HG02970 (cell line): ENCODE measurements around the gene PACC1.
"Not testable (repeated sequence)": the region's sequence is repeated elsewhere in the genome, so short reads cannot be mapped to it uniquely, and the experiment has no call there.

ENCODE experiments used
- ATAC-seq: cut with Tn5 transposase; IDR thresholded peaks from one replicate; pipeline ENCODE4 v1.9.1; 2021; ENCODE audit warnings: mild to moderate bottlenecking, moderate library complexity, moderate number of reproducible peaks; ENCODE audit not compliant: unreplicated experiment, low FRiP score

The PACC1 gene

DNA sequence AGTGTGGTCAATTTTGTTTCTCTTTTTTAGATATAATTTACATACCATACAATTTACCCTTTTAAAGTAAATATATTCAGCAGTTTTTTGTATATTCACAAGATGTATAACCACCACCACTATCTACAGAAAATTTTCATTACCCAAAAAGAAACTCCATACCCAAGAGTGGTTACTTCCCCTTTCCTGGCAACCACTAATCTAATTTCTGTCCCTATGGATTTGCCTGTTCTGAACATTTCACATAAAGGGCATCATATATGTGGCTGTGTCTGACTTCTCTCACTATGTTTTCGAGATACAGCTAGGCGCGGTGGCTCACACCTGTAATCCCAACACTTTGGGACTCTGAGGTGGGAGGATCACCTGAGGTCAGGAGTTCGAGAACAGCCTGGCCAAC is 13.6 kb downstream of the PACC1 start:
- ATAC-seq = no peak

DNA sequence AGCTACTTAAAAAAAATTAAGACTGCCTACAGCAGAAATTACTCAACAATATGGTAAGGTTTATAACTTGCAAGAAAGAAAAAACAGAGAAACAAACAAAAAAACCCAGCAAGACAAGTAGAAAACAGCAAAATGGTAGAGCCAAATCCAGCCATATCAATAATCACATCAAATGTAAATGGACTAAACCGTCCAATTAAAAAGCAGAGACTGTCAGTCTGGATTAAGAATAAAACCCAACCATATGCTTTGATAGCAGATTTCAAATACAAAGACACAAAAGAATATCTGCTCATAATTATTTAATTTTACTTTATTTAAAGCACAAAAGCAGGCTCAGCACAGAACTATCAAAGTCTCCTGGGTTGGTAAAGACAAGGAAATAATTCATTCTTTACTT is 17.5 kb downstream of the PACC1 start:
- ATAC-seq = no peak

GRCh38 chr1:212396638-212397037 is 18.0 kb downstream of the PACC1 start:
- ATAC-seq = no peak

DNA sequence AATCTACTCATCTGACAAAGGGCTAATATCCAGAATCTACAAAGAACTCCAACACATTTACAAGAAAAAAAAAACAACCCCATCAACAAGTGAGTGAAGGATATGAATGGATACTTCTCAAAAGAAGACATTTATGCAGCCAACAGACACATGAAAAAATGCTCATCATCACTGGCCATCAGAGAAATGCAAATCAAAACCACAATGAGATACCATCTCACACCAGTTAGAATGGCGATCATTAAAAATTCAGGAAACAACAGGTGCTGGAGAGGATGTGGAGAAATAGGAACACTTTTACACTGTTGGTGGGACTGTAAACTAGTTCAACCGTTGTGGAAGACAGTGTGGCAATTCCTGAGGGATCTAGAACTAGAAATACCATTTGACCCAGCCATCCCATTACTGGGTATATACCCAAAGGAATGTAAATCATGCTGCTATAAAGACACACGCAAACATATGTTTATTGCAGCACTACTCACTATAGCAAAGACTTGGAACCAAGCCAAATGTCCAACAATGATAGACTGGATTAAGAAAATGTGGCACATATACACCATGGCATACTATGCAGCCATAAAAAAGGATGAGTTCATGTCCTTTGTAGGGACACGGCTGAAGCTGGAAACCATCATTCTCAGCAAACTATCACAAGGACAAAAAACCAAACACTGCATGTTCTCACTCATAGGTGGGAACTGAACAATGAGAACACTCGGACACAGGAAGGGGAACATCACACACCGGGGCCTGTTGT is 18.8 kb downstream of the PACC1 start:
- ATAC-seq = not testable (repeated sequence)

- ATAC-seq = no peak
Measured at GRCh38 chr1:212388985-212389716, 25.5 kb downstream of the PACC1 start.

GRCh38 chr1:212386029-212386428 is 28.7 kb downstream of the PACC1 start:
- no peak for ATAC-seq

DNA sequence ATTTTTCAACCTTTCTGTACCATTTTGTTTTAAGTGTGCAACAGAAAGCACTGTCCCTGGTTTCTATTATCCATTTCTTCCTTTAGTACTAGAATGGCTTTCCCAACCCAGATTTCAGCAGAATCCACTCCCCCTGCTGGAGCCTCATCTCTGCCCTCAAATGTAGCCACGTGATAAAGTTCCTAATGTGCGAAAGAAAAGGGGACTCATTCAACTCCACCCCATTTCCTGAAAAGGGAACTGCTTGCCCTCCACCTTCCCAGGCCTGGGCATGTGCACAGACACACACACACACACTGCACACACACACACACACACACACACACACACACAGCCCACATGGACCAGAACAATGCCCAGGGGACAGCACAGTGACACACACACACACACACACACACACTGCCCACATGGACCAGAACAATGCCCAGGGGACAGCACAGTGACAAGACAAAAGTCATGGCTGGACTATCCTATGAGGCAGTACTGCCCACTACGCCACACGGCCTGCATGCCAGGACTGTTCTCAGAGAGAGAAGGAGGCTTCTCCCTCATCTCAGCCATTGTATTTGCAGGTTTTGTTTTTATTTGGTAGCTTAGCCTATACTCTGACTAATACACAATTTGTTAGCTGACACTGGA is 33.2 kb downstream of the PACC1 start:
- ATAC-seq = no peak

DNA sequence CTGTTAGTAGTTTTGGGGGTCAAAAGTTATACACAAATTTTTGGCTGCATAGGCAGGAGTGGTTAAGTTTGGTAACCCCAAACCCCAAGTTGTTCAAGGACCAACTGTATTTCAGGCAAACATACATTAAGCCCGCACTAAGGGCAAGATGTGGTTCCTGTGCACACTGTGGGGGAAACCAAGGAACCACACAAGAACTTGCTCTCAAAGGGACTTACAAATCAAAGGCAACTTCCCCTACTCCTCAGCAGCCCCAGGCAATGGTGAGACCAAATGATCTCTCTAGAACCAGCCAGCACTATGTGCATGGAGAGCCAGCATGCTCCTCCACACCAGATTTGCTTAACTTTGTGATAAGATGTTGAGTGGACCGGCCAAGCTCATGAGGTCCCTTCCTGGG is 35.3 kb downstream of the PACC1 start:
- no peak for ATAC-seq

- no peak for ATAC-seq
Measured at GRCh38 chr1:212377644-212378043, 37.0 kb downstream of the PACC1 start.

DNA sequence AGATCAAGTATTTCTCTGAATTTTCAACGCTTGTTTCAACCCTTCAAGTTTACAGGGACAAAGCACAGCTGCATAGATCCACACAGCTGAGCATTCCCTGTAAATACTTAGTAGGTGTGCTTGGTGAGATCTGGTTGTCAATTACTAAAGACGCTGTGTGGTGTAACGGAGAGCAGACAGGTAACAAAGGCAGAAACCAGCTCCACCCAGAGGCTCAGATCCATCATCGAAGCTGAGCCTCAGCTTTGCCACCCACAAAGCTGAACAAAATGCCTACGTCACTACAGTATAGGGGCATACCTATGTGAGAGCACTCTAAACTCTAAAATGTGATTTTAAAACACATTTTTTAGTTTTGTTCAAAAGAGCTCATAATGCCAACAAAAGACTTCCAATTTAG is 38.7 kb downstream of the PACC1 start:
- ATAC-seq = no peak

- ATAC-seq = no peak
Measured at GRCh38 chr1:212368073-212368484, 46.6 kb downstream of the PACC1 start.

GRCh38 chr1:212367474-212368072 is 47.1 kb downstream of the PACC1 start:
- no peak for ATAC-seq

GRCh38 chr1:212366901-212367300 is 47.8 kb downstream of the PACC1 start:
- ATAC-seq = no peak

GRCh38 chr1:212364985-212365384 is 49.7 kb downstream of the PACC1 start:
- no peak for ATAC-seq

DNA sequence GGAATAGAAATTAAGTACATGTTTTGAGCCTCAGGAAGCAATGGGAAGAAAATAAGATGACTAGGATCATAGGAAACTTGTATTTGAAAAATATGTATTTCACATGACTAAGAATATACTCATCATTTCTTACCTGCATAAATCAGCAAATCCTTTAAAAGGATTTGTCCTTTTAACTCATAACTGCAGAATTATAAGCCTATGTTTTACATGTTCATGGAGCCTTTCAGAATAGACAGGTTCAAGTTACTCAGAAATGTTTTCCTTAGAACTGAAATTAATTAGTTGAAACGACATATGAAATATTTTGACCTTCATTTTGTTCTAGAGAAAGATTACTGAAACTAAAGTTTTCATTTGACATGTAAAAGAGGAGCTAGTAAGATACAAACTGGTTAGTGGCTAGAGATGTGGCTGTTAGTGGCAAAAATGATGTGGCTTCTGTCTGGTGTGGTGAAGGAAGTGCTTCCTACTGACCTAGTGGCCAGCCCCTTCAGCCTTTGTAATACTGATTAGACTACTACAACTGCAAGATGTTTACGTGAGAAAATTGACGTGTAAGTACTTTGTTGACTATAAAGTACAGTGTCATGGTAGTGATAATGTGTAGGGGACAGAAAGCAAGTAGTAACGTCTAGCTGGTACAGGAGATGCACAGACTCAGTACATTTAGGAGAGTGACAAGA is 54.7 kb downstream of the PACC1 start:
- no peak for ATAC-seq

GRCh38 chr1:212355230-212355969 is 59.3 kb downstream of the PACC1 start:
- no peak for ATAC-seq

- ATAC-seq = no peak
Measured at GRCh38 chr1:212354464-212354863, 60.2 kb downstream of the PACC1 start.

DNA sequence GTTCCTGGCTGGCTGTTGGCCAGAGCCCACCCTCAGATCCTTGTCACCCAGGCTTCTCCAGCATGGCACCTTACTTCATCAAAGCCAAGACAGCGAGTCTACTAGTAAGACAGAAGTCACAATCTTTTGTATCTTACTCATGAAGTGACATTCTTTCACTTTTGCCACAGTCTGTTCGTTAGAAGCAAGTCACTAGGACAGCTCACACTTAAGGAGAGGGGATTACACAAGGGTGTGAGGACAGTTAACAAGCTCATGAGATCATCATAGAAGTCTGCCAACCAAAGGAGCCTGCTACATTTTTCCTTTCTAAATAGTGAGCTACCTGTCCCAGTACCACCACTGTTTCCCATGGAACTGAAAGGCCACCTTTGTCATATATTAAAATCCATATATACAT is 61.5 kb downstream of the PACC1 start:
- no peak for ATAC-seq

GRCh38 chr1:212351588-212352362 is 62.9 kb downstream of the PACC1 start:
- ATAC-seq = no peak
